ENCODE measurements around the gene MUC6. TPM values are rescaled to one million over a fixed set of nuclear protein-coding genes. Genes with fewer than 3 reads are reported as not detected.

MUC6 gene
- total and polyA plus RNA-seq, 9 of the 15 experiments (the other 6 are each of a cell fraction or from before 2014, with no cell fraction given), result not detected

GRCh38 chr11:993632-994167 is 42.8 kb downstream of the MUC6 start:
- Histone ChIP-seq H3K4me3 (no peak overlapping the region), H3K9me1 (ENCODE audit: control insufficient read depth, insufficient read depth, low read length) (no peaks in the 10 kb centered on the region), H2AFZ (ENCODE audit: low read depth, low read length) (no peak overlapping the region), H3K9ac (ENCODE audit: insufficient read depth in 1 of 2, low read depth in 2 of 2, low read length in 2 of 2) (no peak overlapping the region), H3K79me2 (ENCODE audit: control insufficient read depth, insufficient read depth, low read length) (no peaks in the 10 kb centered on the region), H3K4me1 (replicated peaks in 1 of 2; ENCODE audit: control insufficient read depth in 2 of 2, insufficient read depth in 2 of 2, low read length in 2 of 2) (peaks cover 0 to 13% of the 10 kb centered on the region in 2 experiments; a peak in 3 of 5 replicates), H3K27ac (ENCODE audit: extremely low read depth, low read depth, low read length) (no peak overlapping the region), H3K27me3 (ENCODE audit: control insufficient read depth in 2 of 2, insufficient read depth in 2 of 2, low read length in 2 of 2) (no peaks in the 10 kb centered on the region), H3K4me2 (ENCODE audit: insufficient read depth, low read length) (no peak overlapping the region), H3K9me3 (replicated peaks; ENCODE audit: control insufficient read depth, insufficient read depth, low read depth, low read length) (no peaks in the 10 kb centered on the region), H4K20me1 (replicated peaks; ENCODE audit: control insufficient read depth, insufficient read depth, low read length) (no peaks in the 10 kb centered on the region), H3K36me3 (ENCODE audit: control insufficient read depth, insufficient read depth, low read length) (peaks cover 47% of the 10 kb centered on the region; the same call in 2 of the 3 replicates)
- no peak for FAIRE-seq
- no peak for ATAC-seq
- POLR2A ChIA-PET, result interaction anchor here (1.6 kb wide), 1 partner anchor 14 kb away, joined by 4 read pairs; no protein-coding TSS in a partner anchor
- BruUV-seq (replicated peaks), result no TSS peak
- DNase-seq (ENCODE audit: extremely low read depth in 1 of 4, low spot score in 3 of 4), result no peak
- CTCF ChIA-PET (ENCODE audit: low intra/inter-chr PET ratio), result no interaction called here
- in situ Hi-C loops (cut with MboI), result no loop called here
- WGBS (ENCODE audit: insufficient coverage, low coverage, missing lambda C conversion rate), result 93% methylated on average over 25 of the region's 35 CpGs
- intact Hi-C loops (cut with micrococcal nuclease), result no loop called here
- TF ChIP-seq ZNF140 (CRISPR knock-in tag; IDR thresholded peaks at IDR 0.05) (no peak), HDAC1 (IDR thresholded peaks at IDR 0.05) (no peak), ZNF24 (IDR thresholded peaks at IDR 0.05) (no peak), MYNN (IDR thresholded peaks at IDR 0.05) (no peak), MYNN (CRISPR knock-in tag; IDR thresholded peaks at IDR 0.05) (no peak), EZH2 (IDR thresholded peaks at IDR 0.05; ENCODE audit: borderline replicate concordance, low read depth, low read length) (no peak), CUX1 (CRISPR knock-in tag; IDR thresholded peaks at IDR 0.05) (no peak), CBX8 (IDR thresholded peaks at IDR 0.05; ENCODE audit: borderline replicate concordance, extremely low read depth, low read depth, low read length, poor library complexity, severe bottlenecking) (no peak), LCOR (CRISPR knock-in tag; IDR thresholded peaks at IDR 0.05) (no peak), ATF1 (CRISPR knock-in tag; IDR thresholded peaks at IDR 0.05) (no peak), ATF1 (tag; IDR thresholded peaks at IDR 0.05) (no peak)
- TF ChIP-seq, protein P1, sequence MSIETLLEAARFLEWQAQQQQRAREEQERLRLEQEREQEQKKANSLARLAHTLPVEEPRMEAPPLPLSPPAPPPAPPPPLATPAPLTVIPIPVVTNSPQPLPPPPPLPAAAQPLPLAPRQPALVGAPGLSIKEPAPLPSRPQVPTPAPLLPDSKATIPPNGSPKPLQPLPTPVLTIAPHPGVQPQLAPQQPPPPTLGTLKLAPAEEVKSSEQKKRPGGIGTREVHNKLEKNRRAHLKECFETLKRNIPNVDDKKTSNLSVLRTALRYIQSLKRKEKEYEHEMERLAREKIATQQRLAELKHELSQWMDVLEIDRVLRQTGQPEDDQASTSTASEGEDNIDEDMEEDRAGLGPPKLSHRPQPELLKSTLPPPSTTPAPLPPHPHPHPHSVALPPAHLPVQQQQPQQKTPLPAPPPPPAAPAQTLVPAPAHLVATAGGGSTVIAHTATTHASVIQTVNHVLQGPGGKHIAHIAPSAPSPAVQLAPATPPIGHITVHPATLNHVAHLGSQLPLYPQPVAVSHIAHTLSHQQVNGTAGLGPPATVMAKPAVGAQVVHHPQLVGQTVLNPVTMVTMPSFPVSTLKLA (conservative IDR thresholded peaks at IDR 0.05), result no peak

All from K562 (cell line).